IMR-90 (cell line): ENCODE results near the gene SERPINB10.

ENCODE experiments used
- CEBPB ChIP-seq: IDR thresholded peaks from 2 replicates; pipeline ENCODE4 v1.6.1; 2012; ENCODE audit warnings: low read depth, low read length, improper control_type of control experiment
- POLR2A ChIP-seq: IDR thresholded peaks from 2 replicates; pipeline ENCODE4 v1.6.1; 2012; ENCODE audit warnings: mild to moderate bottlenecking, low read depth, low read length
- TF ChIP-seq, protein P1 (sequence below): conservative IDR thresholded peaks from 2 replicates; pipeline ENCODE4 v1.5.1; 2012; ENCODE audit warnings: mild to moderate bottlenecking, low read depth, low read length, improper control_type of control experiment

GRCh38 chr18:63962137-63962536, 54.4 kb downstream of the SERPINB10 start:
- TF ChIP-seq POLR2A (no peak), CEBPB (no peak)
- TF ChIP-seq, protein P1, sequence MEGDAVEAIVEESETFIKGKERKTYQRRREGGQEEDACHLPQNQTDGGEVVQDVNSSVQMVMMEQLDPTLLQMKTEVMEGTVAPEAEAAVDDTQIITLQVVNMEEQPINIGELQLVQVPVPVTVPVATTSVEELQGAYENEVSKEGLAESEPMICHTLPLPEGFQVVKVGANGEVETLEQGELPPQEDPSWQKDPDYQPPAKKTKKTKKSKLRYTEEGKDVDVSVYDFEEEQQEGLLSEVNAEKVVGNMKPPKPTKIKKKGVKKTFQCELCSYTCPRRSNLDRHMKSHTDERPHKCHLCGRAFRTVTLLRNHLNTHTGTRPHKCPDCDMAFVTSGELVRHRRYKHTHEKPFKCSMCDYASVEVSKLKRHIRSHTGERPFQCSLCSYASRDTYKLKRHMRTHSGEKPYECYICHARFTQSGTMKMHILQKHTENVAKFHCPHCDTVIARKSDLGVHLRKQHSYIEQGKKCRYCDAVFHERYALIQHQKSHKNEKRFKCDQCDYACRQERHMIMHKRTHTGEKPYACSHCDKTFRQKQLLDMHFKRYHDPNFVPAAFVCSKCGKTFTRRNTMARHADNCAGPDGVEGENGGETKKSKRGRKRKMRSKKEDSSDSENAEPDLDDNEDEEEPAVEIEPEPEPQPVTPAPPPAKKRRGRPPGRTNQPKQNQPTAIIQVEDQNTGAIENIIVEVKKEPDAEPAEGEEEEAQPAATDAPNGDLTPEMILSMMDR = no peak
